HG03354 (cell line): ENCODE results near the gene OSBPL2.

ENCODE experiments used
- ATAC-seq: cut with Tn5 transposase; IDR thresholded peaks from one replicate; pipeline ENCODE4 v1.9.1; 2021; ENCODE audit warnings: mild to moderate bottlenecking; ENCODE audit not compliant: unreplicated experiment, poor library complexity, severe bottlenecking

OSBPL2 gene

DNA sequence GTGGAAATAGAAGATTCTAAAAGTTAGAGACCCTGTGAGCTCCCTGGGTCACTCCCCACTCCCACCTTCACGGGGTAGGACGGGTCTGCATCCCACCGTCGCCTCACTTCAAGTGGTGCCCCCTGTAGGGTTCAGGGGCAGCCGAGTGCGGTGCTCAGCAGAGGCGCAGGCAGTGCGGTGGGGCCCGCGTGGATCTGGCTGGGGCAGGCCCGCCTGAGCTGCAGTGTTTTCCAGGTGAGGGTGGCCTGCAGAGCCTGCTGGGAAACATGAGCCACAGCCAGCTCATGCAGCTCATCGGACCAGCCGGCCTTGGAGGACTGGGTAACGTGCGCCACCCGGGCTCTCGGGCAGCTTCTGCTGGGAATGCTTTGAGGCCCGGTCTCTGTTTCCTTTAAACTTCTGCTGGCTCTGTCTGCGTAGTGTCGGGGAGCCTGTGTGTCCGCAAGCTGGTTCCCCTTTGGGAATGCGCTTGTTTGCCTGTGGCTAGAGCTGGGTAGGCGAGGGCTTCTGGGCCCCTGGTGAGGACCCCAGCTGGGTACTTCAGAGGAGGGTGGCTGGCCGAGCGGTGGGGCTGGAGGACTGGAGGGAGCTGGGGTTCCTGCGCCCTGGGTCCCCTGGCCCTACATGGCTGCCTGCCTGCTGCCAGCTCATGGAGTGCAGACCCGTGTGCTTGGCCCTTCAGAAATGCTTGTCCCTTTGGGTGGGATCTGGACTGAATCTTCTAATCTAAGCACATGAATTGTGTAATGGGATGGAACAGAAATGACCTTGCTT lies 68.3 kb downstream of the OSBPL2 start:
- no peak for ATAC-seq

DNA sequence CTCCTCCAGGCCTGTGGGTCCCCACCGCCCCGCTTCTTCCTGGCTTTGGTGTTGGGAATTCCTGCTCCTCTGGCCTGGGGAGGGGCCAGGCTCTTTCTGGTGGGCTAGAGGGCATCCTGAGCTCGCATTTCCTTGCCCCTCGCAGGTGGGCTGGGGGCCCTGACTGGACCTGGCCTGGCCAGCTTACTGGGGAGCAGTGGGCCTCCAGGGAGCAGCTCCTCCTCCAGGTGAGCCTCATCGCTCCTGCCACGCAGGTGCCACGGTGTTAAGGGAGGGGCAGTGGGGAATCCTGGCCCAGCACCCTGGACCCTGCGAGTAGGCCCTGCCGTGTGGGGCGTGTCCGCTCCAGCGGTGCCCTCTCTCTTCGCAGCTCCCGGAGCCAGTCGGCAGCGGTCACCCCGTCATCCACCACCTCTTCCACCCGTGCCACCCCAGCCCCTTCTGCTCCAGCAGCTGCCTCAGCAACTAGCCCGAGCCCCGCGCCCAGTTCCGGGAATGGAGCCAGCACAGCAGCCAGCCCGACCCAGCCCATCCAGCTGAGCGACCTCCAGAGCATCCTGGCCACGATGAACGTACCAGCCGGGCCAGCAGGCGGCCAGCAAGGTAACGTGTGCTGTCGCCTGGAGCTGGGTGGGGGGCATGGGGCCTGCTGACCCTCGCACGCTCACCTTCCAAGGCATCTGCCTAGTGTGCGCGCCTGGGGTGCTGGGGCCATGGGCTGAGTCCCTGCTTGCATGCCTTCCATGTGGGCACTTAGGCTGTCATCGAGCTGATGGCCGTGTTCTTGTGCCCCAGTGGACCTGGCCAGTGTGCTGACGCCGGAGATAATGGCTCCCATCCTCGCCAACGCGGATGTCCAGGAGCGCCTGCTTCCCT lies 69.1 kb downstream of the OSBPL2 start:
- no peak for ATAC-seq

DNA sequence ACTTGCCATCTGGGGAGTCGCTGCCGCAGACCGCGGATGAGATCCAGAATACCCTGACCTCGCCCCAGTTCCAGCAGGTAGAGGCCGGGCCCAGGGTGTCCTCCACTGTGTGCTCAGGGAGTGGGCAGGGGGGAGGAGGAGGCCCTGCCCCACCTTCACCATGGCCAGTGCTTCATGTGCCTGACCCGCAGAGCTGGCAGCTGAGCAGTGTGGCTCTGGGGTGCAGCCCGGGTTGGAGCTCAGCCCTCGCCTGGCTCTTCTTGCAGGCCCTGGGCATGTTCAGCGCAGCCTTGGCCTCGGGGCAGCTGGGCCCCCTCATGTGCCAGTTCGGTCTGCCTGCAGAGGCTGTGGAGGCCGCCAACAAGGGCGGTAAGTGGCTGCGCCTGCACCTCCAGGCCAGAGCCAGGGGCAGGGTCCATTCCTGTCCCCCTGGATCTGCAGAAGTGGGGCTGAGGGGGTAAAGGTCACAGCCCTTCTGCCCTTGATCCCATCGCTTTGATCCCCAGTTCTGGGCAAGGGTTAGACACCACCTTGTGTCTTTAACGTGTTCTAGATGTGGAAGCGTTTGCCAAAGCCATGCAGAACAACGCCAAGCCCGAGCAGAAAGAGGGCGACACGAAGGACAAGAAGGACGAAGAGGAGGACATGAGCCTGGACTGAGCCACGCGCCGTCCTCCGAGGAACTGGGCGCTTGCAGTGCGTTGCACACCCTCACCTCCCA lies 69.9 kb downstream of the OSBPL2 start:
- ATAC-seq: no peak

DNA sequence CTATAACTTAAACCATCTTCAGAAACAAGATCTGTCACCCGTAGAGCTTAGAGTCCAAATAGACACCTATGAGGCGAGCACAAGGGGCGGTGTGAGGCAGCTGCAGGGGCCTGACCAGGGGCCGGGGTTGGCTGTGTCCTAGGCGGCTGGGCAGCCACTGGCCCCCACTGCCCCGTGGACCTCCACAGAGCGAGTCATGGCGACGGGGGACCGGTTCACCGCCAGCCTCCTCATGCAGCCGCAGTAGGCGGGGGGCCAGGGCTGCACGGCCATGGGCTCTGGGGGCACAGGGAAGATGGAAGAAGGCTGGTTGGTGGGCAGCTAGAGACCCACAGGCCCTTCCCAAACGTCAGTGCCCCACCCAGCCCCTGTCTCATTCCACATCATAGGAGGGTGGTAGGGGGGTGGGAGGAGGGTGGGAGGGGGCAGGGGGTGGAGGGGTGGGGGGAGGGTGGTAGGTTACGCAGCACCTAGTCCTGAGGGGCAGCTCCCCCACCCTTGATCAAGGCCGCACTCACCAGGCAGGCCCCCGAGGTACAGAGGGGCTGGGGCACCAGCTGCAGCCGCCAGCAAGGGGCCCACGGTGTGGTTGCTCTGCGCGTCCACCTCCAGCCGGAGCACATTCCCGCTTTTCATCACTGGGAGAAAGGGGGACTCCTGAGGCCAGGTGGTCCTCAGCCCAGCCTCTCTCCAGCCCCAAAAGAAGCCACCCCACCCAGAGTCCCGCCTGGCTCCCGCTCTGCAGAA lies 71.0 kb downstream of the OSBPL2 start:
- ATAC-seq: no peak

DNA sequence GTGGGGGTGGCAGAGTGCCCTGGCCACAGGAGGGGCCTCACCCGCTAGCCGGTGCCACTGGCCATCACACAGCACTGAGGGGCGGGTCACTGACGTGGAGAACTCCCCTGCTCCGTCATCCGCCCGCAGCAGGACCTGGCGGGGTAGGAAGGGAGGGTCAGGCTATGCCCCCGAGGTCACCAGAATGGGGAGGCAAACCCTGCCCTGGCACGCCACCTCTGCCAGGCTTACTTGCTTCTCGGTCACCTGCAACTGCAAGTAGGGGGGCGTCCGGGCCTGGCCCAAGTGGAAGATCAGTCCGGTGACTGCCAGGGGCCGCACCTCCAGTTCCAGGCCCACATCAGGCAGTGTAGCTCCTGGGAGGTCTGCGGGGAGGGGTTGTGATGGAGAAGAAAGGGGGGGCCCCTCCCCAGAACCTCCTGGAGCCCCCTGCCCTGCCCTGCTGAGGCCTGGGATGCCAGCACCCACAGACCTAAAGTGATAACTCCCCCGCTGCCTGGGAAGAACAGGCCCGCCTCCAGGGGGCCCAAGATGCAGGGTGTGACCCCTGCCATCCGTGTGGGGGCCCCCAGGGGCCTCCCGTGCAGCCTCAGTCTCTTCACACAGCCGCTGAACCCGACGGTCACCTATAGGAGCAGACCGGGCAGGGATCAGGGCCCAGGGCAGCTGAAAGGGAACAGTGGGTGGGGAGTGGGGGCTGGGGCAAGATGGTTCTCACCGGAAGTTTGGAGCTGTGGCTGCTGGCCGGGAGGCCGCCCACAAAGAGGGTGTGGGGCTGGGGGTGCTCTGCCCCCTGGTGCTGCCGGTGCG lies 71.8 kb downstream of the OSBPL2 start:
- ATAC-seq: no peak

DNA sequence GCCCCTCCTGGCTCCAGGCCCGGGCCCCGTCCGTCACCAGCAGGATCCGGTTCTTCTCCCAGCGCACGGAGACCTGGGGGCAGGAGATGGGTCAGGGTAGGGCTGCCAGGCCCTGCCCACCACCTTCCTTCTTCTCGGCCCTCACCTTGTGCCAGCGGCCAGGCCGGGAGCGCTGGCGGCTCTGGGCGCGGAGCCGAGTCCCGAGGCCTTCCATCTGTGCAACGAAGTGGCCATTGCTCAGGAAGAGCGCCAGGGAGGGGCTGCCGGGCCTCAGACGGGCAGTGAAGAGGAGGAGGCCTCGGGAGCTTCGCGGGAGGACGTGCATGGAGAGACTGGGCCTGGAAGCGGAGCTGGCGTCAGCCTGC lies 72.4 kb downstream of the OSBPL2 start:
- ATAC-seq: no peak

DNA sequence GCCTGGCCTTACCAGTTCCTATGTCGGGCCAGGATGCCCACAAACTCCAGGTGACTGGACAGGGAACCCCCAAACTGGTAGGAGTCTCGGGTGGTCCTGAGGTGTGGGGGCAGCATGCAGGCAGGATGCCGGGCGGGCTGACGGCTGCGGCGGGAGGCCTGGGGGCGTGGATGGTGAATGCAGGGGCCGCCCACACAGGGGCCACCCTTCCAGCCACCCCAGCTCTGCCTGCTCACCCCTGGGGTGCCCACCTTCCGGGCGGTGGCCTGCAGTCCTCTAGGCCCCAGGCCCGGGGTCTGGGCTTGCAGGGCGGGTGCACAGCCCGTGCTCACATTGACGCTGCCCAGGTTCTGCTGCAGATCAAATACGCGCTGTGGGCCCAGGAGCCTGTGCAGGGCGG lies 72.8 kb downstream of the OSBPL2 start:
- ATAC-seq: no peak

DNA sequence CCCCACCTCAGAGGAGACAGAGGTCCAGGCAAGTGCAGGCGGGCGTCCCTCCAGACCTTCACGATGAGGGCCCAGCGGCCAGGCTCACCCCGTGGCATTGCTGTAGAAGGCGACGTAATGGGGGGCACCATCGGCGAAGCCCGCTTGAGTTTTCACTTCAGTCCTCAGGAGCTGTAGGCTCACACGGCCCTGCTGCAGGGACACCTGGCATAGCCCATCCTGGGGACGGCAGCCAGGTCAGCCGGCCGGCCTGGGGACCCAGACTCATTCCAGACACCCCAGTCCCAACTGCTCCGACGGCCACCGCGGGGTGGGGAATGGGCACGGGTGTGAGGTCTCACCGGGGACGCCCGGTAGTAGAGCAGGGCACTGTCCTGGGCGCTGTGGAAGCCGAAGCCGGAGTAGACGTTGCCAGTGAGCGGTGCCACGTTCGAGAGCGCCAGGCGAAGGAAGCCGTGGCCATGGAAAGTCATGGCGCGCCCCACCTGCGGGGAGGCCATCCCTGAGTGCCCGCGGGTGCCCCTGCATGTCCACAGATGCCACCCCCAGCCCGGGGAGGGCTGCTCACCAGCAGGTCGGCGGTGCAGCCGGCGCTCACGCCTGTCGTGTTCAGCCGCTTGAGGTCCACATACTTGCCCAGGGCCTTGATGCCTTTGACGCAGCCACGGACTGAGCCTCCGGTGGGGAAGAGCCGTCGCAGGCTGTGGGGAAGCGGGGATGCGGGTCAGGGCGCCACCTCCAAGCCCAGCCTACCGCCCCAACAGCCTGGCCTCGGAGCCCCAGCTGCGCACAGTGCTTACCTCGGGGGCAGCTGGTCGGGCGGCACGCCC lies 73.7 kb downstream of the OSBPL2 start:
- ATAC-seq: no peak

DNA sequence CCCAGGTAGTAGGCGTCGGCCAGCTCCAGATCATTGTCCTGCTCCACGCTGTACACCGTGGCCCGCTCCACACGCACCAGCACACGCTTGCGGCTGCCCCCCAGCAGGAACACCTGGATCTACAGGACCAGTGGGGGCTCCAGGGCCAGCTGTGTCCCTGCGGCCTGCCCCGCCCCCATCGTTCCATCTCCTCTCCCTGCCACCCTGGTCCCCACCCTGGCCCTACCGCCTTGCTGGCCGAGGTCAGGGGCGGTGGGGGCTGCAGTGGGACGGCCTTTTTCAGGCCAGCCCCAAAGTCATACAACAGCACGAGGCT lies 74.3 kb downstream of the OSBPL2 start:
- no peak for ATAC-seq

DNA sequence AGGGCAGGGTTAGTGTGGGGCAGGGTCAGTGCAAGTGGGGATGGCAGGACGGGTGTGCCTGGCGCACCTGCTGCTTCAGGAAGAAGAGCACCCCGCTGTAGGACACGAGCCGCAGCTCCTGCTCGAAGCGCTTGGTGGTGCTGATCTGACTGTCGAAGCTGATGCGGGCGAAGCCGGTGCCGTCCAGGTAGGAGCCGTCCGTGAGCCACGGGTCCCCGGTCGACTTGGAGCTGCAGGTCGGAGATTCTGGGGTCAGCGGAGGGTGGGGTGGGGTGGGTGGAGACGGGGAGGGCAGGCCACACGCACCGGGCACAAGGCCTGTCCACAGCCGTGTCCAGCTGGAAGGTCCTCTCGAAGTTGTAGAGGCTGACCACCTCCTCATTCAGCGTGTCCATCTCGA lies 74.7 kb downstream of the OSBPL2 start:
- no peak for ATAC-seq

DNA sequence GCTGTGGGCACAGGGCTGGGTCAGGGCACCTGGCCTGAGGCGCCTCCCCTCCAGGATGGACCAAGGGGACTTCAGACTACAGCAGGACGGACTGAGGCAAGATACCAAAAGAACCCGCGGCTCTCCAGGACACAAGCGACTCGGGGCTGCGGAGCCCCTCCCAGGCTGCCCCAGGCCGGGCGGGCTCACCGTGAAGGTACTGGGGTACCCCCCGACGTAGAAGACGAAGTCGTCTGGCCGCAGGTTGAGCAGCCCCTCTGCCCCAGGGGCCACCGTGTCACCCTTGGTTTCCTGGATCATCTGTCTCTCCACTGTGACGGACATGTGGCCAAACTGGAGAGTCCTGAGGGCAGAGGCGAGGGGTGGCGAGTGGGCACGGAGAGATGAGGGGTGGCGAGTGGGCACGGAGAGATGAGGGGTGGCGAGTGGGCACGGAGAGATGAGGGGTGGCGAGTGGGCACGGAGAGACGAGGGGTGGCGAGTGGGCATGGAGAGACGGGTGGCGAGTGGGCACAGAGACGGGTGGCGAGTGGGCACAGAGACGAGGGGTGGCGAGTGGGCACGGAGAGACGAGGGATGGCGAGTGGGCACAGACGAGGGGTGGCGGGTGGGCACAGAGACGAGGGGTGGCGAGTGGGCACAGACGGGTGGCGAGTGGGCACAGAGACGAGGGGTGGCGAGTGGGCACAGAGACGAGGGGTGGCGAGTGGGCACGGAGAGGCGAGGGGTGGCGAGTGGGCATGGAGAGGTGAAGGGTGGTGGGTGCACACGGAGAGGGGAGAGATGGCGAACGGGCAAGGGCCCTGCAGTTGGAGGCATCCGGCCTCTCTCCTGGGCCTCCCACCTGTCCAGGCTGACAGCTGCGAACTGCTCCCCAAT lies 75.4 kb downstream of the OSBPL2 start:
- ATAC-seq: no peak

DNA sequence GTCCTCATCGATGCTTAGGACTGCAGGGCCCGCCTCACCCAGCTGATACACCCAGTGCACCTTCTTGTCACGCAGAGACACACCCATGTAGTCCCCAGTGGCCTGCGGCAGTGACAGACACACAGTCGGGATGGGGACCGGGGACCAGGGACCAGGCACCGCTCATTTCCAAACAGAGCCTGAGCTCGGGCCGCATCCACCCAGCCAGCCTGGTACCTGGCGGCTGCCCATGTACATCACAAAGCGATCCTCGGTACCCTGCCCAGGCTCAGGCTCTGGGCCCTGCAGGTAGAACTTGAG lies 76.0 kb downstream of the OSBPL2 start:
- no peak for ATAC-seq

DNA sequence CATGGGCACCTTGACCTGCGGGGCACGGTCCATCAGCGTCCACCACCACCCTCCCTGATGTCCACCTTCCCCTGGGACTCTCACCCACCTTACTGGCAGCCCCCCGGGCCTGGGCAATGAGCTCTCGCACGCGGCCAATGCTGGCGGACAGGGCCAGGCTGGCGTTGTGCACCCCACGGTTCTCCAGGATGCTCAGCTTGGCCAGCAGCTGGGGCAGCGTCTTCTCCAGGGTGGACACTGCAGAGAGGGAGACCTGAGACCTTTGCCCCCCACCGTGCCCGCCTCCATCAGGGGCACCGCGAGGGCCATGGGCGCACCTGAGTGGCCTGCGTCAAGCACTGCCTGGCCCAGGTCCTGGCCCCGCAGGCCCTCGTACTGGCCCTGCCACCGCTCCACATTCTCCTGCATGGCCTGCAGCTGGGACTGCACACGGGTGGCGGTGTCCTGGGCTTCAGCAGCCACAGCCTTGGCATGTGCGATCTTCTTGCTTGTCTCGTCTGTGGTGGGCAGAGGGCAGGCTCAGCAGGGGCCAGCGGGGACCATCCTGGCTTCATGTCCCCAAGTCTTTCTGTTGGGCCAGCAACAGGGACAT lies 76.5 kb downstream of the OSBPL2 start:
- ATAC-seq: no peak

DNA sequence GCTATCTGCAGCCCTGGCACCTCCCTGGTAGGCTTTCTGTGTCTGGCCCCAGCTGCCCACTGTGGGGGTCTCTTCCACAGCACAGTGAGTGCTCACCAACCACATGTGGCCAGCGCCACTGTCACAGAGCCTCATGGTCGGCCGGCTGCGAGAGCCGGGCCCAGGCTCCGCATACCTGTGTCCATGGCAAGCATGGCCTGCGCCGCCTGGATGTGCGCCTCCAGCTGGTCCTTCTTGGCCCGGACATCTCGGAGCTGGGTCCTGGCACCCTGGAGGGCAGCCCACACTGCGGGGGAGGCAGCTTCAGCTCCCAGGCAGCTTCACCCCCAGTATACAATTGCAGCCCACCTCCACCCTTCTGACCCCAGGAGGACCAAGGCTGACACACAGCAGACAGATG lies 77.5 kb downstream of the OSBPL2 start:
- no peak for ATAC-seq

DNA sequence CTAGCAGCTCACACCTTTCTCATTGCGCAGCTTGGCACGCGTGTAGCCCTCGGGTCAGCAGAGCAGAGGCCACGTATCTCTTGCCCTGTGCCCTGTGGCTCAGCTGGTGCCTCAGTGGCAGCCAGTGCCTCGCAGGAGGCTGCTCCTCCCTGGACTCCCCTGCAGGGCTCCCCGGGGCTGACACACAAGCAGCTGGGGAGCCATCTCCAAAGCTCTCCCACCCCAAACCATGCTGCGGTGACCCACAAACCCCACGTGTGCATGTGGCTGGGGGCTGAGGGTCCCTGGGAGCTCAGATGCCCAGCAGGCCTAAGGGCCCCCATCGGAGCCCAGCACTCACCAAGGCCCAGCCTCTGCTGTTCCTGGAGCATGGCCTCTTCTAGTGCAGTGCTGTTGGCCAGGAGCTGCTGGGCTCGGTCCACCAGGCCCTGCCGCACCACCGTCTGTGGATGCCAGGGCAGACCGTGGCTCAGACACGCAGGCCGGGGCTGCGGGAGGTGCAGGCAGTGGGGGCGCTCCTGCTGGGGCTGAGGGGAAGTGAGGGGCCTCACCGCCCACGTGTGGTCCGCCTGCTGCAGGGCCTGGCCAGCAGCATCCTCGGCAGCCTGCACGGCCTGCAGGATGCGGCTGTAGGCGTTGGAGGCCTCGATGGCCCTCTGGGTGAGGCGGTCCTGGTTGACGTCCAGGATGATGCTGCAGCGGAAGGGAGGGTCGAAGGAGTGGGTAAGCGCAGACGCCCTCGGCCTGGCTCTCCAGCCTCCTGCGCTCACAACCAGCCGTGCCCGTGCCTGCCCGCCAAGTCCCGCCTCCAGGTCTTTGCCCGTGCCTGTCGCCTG lies 78.2 kb downstream of the OSBPL2 start:
- ATAC-seq: no peak

DNA sequence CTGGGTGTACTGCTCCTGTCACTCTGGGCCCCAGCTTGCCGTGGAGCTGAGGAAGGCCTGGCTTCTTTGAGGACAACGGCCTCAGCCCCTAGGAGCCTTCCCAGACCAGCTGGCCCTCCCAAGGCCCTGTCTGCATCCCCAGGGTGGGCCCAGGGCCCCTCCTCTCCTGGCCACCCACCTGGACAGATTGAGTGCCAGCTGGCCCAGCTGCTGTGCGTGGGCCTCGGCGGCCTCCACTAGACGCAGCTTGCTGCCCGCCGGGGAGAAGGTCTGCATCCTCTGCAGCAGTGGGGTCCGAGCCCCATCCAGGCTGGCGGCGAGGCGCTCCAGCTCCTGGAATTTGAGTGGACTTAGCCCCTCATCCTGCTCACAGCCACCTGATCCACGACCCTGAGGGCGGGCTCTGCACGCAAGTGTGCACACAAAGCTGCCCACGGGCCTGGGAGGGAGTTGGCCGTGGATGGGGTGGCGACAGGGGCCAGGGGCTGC lies 78.9 kb downstream of the OSBPL2 start:
- no peak for ATAC-seq
